Stimulated activated effector memory CD8-positive, alpha-beta T cell treated with anti-CD3 and anti-CD28 coated beads, Interleukin-12 subunit alpha, Interleukin-12 subunit beta, amount 100 ng/mL, for 72 hours (primary cell): Measurements from ENCODE around the gene MKX.
A peak's percentile ranks its signal among the peaks of the same experiment; 100 is the strongest.

Experiments used
- ATAC-seq: fragments of 150-1000 bp; cut with Tn5 transposase; 2 replicates; pipeline ENCODE4 v1.10.0; 2021
- DNase-seq, 2 donors: peaks; one replicate each; pipeline ENCODE4 v3.0.0; 2021 to 2022; ENCODE audit warnings: low spot score in 2 of 2
- H3K27ac Mint-ChIP-seq: one replicate; pipeline ENCODE4 v1.8.0; 2022; ENCODE audit warnings: mild to moderate bottlenecking, mixed read lengths
- H3K36me3 Mint-ChIP-seq: one replicate; pipeline ENCODE4 v1.8.0; 2022; ENCODE audit warnings: mild to moderate bottlenecking, mixed read lengths
- H3K4me1 Mint-ChIP-seq: one replicate; pipeline ENCODE4 v1.8.0; 2022; ENCODE audit warnings: mixed read lengths
- H3K4me3 Mint-ChIP-seq: one replicate; pipeline ENCODE4 v1.8.0; 2022; ENCODE audit warnings: mild to moderate bottlenecking, mixed read lengths
- H3K9me3 Mint-ChIP-seq: one replicate; pipeline ENCODE4 v1.8.0; 2022; ENCODE audit warnings: mixed read lengths

MKX gene

GRCh38 chr10:27659786-27660185, 85.8 kb downstream of the MKX start:
- Mint-ChIP-seq H3K9me3 (no peaks in the 10 kb centered on the region), H3K27ac (no peak overlapping the region), H3K36me3 (no peaks in the 10 kb centered on the region), H3K4me3 (no peak overlapping the region), H3K4me1 (peaks cover 4% of the 10 kb centered on the region)
- ATAC-seq, result no peak
- DNase-seq, result no peak

GRCh38 chr10:27658788-27659187, 86.8 kb downstream of the MKX start:
- Mint-ChIP-seq H3K4me1 (peaks cover 5% of the 10 kb centered on the region), H3K36me3 (no peaks in the 10 kb centered on the region), H3K4me3 (no peak overlapping the region), H3K27ac (no peak overlapping the region), H3K9me3 (no peaks in the 10 kb centered on the region)
- ATAC-seq, result no peak
- DNase-seq, result no peak

- Mint-ChIP-seq H3K4me3 (no peak overlapping the region), H3K27ac (no peak overlapping the region), H3K4me1 (peaks cover 15% of the 10 kb centered on the region), H3K9me3 (no peaks in the 10 kb centered on the region), H3K36me3 (no peaks in the 10 kb centered on the region)
- DNase-seq (no peak), ATAC-seq (no peak)
Measured at GRCh38 chr10:27655296-27655695, 90.3 kb downstream of the MKX start.

GRCh38 chr10:27654284-27654683, 91.3 kb downstream of the MKX start:
- DNase-seq (no peak), ATAC-seq (no peak)
- Mint-ChIP-seq H3K9me3 (no peaks in the 10 kb centered on the region), H3K4me1 (peaks cover 20% of the 10 kb centered on the region), H3K27ac (peak overlapping the region; percentile 5), H3K36me3 (no peaks in the 10 kb centered on the region), H3K4me3 (no peak overlapping the region)

- H3K4me1 Mint-ChIP-seq, result peaks cover 4% of the 10 kb centered on the region
- H3K36me3 Mint-ChIP-seq, result no peaks in the 10 kb centered on the region
- ATAC-seq, result no peak
- H3K27ac Mint-ChIP-seq, result no peak overlapping the region
- H3K9me3 Mint-ChIP-seq, result peaks cover 6% of the 10 kb centered on the region
- H3K4me3 Mint-ChIP-seq, result no peak overlapping the region
- no peak for DNase-seq
Measured at GRCh38 chr10:27646604-27647175, 98.9 kb downstream of the MKX start.

- ATAC-seq (no peak), DNase-seq (no peak)
- Mint-ChIP-seq H3K4me1 (peaks cover 4% of the 10 kb centered on the region), H3K4me3 (no peak overlapping the region), H3K27ac (no peak overlapping the region), H3K36me3 (no peaks in the 10 kb centered on the region), H3K9me3 (peaks cover 6% of the 10 kb centered on the region)
Measured at GRCh38 chr10:27646194-27646593, 99.4 kb downstream of the MKX start.

GRCh38 chr10:27644307-27644939, 101.2 kb downstream of the MKX start:
- no peak overlapping the region for H3K27ac Mint-ChIP-seq
- no peak overlapping the region for H3K4me3 Mint-ChIP-seq
- H3K9me3 Mint-ChIP-seq, result peaks cover 6% of the 10 kb centered on the region
- no peak for DNase-seq
- H3K4me1 Mint-ChIP-seq, result peaks cover under 1% of the 10 kb centered on the region
- no peaks in the 10 kb centered on the region for H3K36me3 Mint-ChIP-seq
- no peak for ATAC-seq

- DNase-seq, result no peak
- H3K9me3 Mint-ChIP-seq, result peaks cover 6% of the 10 kb centered on the region
- no peak overlapping the region for H3K4me3 Mint-ChIP-seq
Measured at GRCh38 chr10:27643301-27643700, 102.3 kb downstream of the MKX start.

GRCh38 chr10:27642023-27642589, 103.5 kb downstream of the MKX start:
- Mint-ChIP-seq H3K9me3 (peaks cover 6% of the 10 kb centered on the region), H3K27ac (no peak overlapping the region)
- DNase-seq, result no peak

More at GRCh38 chr10:27643301-27643700, 102.3 kb downstream of the MKX start:
- no peak overlapping the region for H3K27ac Mint-ChIP-seq
- H3K36me3 Mint-ChIP-seq, result no peaks in the 10 kb centered on the region
- no peak for ATAC-seq
- H3K4me1 Mint-ChIP-seq, result no peaks in the 10 kb centered on the region

GRCh38 chr10:27638071-27638750, 107.4 kb downstream of the MKX start:
- ATAC-seq (no peak), DNase-seq (no peak)
- Mint-ChIP-seq H3K4me1 (no peaks in the 10 kb centered on the region), H3K9me3 (peaks cover 10% of the 10 kb centered on the region), H3K36me3 (no peaks in the 10 kb centered on the region), H3K27ac (no peak overlapping the region), H3K4me3 (no peak overlapping the region)

More at GRCh38 chr10:27642023-27642589, 103.5 kb downstream of the MKX start:
- Mint-ChIP-seq H3K4me1 (no peaks in the 10 kb centered on the region), H3K36me3 (no peaks in the 10 kb centered on the region), H3K4me3 (no peak overlapping the region)
- ATAC-seq, result no peak

GRCh38 chr10:27637601-27638000, 108.0 kb downstream of the MKX start:
- Mint-ChIP-seq H3K4me1 (no peaks in the 10 kb centered on the region), H3K4me3 (no peak overlapping the region), H3K27ac (no peak overlapping the region), H3K36me3 (no peaks in the 10 kb centered on the region), H3K9me3 (peaks cover 10% of the 10 kb centered on the region)
- DNase-seq (peak in 1 of 2 donors; percentile 2), ATAC-seq (no peak)

- no peak overlapping the region for H3K27ac Mint-ChIP-seq
- no peaks in the 10 kb centered on the region for H3K36me3 Mint-ChIP-seq
- DNase-seq, result no peak
- no peak overlapping the region for H3K4me3 Mint-ChIP-seq
- no peak for ATAC-seq
- H3K4me1 Mint-ChIP-seq, result no peaks in the 10 kb centered on the region
- peaks cover 4% of the 10 kb centered on the region for H3K9me3 Mint-ChIP-seq
Measured at GRCh38 chr10:27636816-27637215, 108.8 kb downstream of the MKX start.

- H3K4me1 Mint-ChIP-seq, result no peaks in the 10 kb centered on the region
- H3K36me3 Mint-ChIP-seq, result no peaks in the 10 kb centered on the region
- ATAC-seq, result no peak
- H3K9me3 Mint-ChIP-seq, result peaks cover 4% of the 10 kb centered on the region
- H3K4me3 Mint-ChIP-seq, result no peak overlapping the region
- DNase-seq, result peak in 1 of 2 donors; percentile 2
- H3K27ac Mint-ChIP-seq, result no peak overlapping the region
Measured at GRCh38 chr10:27635699-27636270, 109.8 kb downstream of the MKX start.

- ATAC-seq (no peak), DNase-seq (peak in 1 of 2 donors; percentile 36)
- H3K4me3 Mint-ChIP-seq, result no peak overlapping the region
- no peaks in the 10 kb centered on the region for H3K4me1 Mint-ChIP-seq
- H3K27ac Mint-ChIP-seq, result no peak overlapping the region
- H3K36me3 Mint-ChIP-seq, result no peaks in the 10 kb centered on the region
- H3K9me3 Mint-ChIP-seq, result peaks cover 4% of the 10 kb centered on the region
Measured at GRCh38 chr10:27635290-27635689, 110.3 kb downstream of the MKX start.

- Mint-ChIP-seq H3K9me3 (peaks cover 3% of the 10 kb centered on the region), H3K4me3 (no peak overlapping the region), H3K27ac (no peak overlapping the region), H3K36me3 (no peaks in the 10 kb centered on the region), H3K4me1 (no peaks in the 10 kb centered on the region)
- DNase-seq, result peak in 1 of 2 donors; percentile 4
- no peak for ATAC-seq
Measured at GRCh38 chr10:27628621-27629020, 117.0 kb downstream of the MKX start.
